ENCODE measurements around the gene RNH1.

The RNH1 gene

DNA sequence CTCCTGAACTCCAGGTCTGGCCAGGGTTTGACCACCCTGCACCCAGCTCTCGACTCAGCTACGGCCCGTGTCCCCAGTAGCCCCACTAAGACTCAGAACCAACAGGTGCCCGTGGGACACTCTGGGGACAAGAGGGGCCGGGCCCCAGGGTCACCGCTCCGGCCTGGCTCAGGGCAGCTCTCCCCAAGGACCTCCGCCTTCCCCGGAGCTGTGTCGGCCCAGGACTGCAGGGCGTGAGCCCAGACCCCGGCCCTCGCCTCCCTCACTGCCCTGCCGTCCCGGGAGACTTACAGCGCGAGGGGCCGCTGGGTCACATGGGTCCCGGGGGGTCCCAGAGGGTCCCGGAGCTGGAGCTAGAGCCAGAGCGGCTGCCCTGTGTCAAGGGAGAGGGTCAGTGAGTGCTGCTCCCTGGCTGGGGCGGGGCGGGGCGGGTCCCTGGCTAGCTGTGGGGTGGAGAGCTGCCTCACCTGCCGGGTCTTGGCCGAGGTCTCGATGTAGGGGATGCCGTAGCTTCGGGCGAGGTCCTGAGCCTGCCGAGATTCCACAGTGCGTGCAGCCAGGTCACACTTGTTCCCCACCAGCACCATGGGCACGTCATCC lies 26.0 kb upstream of the RNH1 start:
- H3K9me3 Mint-ChIP-seq: no peaks in the 10 kb centered on the region
- peaks cover 12% of the 10 kb centered on the region for H3K4me1 Mint-ChIP-seq
- H3K27ac Mint-ChIP-seq: no peak overlapping the region
- H3K4me3 Mint-ChIP-seq: no peak overlapping the region
- DNase-seq (ENCODE audit: low spot score in 2 of 2) (no peak), ATAC-seq (ENCODE audit: low read depth) (no peak)
- no peaks in the 10 kb centered on the region for H3K27me3 Mint-ChIP-seq
- H3K36me3 Mint-ChIP-seq: peaks cover 4% of the 10 kb centered on the region

DNA sequence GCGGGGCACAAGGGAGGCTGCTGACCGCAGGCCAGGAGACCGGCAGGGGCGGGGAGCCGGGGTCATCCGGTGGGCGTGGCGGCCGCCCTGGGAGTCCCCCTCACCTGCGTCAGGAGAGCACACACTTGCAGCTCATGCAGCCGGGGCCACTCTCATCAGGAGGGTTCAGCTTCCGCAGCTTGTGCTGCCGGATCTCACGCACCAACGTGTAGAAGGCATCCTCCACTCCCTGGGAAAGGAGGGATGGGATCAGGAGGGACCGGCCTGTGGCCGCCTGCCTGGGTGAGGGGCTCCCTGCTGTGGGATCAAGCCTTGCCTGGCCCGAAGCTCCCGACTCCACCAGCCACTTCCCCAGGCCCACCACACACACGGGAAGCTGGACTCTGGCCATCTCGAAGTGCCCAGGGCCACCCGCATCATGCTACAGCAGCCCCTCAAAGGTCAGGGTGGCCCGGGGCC lies 25.5 kb upstream of the RNH1 start:
- Mint-ChIP-seq H3K9me3 (no peaks in the 10 kb centered on the region), H3K27me3 (no peaks in the 10 kb centered on the region), H3K36me3 (peaks cover 4% of the 10 kb centered on the region), H3K4me1 (peaks cover 8% of the 10 kb centered on the region), H3K4me3 (no peak overlapping the region), H3K27ac (no peak overlapping the region)
- DNase-seq (ENCODE audit: low spot score in 2 of 2) (no peak), ATAC-seq (ENCODE audit: low read depth) (no peak)

DNA sequence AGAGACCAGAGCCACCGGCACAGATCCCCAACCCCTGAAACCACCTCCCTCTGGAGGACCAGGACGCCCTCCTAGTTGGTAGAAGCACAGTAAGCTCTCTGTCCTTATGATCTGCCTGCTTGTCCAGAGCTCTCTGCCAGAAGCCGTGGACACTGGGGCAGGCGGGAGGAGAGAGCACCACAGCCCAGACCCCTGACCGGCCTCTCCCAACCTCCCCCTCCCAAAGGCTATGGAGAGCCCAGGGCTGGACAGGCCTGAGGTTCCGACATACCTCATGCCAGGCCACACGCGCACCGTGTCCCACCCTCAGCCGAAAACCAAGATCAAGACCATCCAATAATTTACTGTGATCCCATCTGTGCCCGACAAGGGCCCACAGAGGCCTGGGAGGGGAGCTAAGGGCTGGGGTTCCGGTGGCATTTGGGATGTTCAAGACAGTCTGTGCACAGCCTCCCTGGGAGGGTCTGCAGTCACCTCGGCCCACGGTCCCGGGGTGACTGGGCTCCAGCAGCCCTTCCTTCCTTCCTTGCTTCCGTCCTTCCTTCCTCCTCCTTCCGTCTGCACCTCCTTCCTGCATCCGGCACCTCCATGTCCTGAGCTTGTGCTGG lies 25.0 kb upstream of the RNH1 start:
- no peak overlapping the region for H3K4me3 Mint-ChIP-seq
- H3K36me3 Mint-ChIP-seq: peaks cover 4% of the 10 kb centered on the region
- no peaks in the 10 kb centered on the region for H3K27me3 Mint-ChIP-seq
- H3K9me3 Mint-ChIP-seq: no peaks in the 10 kb centered on the region
- DNase-seq (ENCODE audit: low spot score in 2 of 2) (no peak), ATAC-seq (ENCODE audit: low read depth) (no peak)
- no peak overlapping the region for H3K27ac Mint-ChIP-seq
- peaks cover 6% of the 10 kb centered on the region for H3K4me1 Mint-ChIP-seq

GRCh38 chr11:530960-531831 lies 24.2 kb upstream of the RNH1 start:
- H3K4me1 Mint-ChIP-seq: peaks cover 6% of the 10 kb centered on the region
- H3K27ac Mint-ChIP-seq: no peak overlapping the region
- no peak overlapping the region for H3K4me3 Mint-ChIP-seq
- DNase-seq (ENCODE audit: low spot score in 2 of 2) (no peak), ATAC-seq (ENCODE audit: low read depth) (no peak)
- H3K36me3 Mint-ChIP-seq: peaks cover 4% of the 10 kb centered on the region
- no peaks in the 10 kb centered on the region for H3K9me3 Mint-ChIP-seq
- no peaks in the 10 kb centered on the region for H3K27me3 Mint-ChIP-seq

- Mint-ChIP-seq H3K36me3 (peaks cover 4% of the 10 kb centered on the region), H3K27me3 (no peaks in the 10 kb centered on the region), H3K27ac (no peak overlapping the region), H3K9me3 (no peaks in the 10 kb centered on the region), H3K4me3 (no peak overlapping the region), H3K4me1 (peaks cover 4% of the 10 kb centered on the region)
- ATAC-seq (ENCODE audit: low read depth): no peak
- DNase-seq (ENCODE audit: low spot score in 2 of 2): no peak
Observed at GRCh38 chr11:529728-530411, 22.8 kb upstream of the RNH1 start.

DNA sequence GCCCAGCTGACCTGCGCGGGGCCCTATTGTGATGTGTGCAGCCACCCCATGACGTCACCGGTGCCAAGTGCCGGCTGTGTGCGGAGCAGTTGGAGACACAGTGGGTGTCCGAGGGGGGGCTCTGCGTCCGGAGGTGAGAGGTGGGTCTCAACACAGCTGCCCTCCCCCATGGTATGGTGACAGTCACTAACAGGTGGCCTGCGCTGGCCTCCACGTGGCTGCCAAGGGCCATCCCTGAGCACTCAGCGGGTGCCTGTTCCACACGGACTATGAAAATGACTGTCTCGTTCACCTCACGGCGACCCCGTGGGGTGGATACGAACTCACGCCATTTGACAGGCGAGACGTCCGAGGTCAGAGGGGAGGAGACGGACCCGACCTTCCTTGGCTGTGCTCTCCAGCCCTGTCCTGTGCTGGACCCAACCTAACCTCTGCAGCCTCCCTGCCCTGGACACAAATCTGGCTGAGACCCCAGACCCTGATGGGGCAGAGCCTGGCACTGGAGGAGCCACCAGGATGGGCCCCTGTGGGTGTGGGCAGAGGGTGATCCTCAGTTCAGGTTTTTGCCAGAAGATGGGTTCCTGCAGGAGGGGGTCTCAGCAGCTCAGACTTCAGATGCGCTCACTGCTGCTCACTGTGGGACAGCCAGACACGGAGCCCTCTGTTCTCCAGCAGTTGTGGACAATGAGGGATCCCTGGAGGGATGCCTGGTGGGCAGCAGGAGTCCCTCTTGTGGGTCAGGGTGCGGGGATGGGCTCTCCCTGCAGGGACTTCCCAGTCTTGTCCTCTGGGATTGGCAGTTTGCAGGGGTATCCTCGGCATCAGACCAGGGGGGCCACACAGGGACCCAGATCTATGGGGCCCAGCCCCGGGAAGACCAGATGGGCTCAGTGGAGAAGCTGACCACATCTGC lies 22.0 kb upstream of the RNH1 start:
- Mint-ChIP-seq H3K4me3 (no peak overlapping the region), H3K9me3 (no peaks in the 10 kb centered on the region), H3K27me3 (no peaks in the 10 kb centered on the region), H3K4me1 (no peaks in the 10 kb centered on the region), H3K27ac (no peak overlapping the region), H3K36me3 (peaks cover 4% of the 10 kb centered on the region)
- ATAC-seq (ENCODE audit: low read depth): no peak
- no peak for DNase-seq (ENCODE audit: low spot score in 2 of 2)

DNA sequence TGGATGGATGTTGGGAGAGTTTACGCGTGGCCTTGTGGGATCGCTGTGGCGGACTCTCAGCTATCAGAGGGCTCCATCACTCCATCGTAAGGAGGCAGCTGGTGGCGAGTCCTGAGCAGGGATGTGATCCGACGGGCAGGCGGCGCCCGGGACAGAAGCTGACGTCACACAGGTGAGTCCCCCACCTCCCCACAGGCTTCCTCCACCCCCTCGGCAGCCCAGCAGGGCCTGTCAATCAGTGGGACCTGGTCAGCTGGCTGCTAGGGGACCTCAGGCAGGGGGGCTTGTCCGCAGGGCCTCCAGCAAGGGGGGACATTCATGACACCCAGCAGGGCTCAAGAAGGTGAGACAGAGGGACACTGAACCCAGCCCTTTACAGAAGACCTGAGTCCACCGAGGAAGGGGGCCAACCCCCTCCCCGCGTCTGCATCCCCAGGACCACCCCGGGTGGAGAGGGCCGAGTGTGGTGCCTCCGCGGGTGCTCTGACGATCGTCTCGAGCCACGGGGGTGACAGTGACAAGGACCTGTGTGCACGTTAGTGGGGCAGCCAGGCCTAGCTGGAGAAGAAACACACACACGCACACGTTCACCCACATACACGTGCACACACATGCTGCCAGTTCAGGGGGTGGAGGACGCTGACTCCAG lies 21.2 kb upstream of the RNH1 start:
- H3K27me3 Mint-ChIP-seq: no peaks in the 10 kb centered on the region
- H3K9me3 Mint-ChIP-seq: no peaks in the 10 kb centered on the region
- H3K36me3 Mint-ChIP-seq: peaks cover 4% of the 10 kb centered on the region
- ATAC-seq (ENCODE audit: low read depth): no peak
- no peaks in the 10 kb centered on the region for H3K4me1 Mint-ChIP-seq
- no peak overlapping the region for H3K4me3 Mint-ChIP-seq
- H3K27ac Mint-ChIP-seq: no peak overlapping the region
- no peak for DNase-seq (ENCODE audit: low spot score in 2 of 2)

- H3K4me1 Mint-ChIP-seq: no peaks in the 10 kb centered on the region
- ATAC-seq (ENCODE audit: low read depth): no peak
- H3K36me3 Mint-ChIP-seq: no peaks in the 10 kb centered on the region
- no peak overlapping the region for H3K4me3 Mint-ChIP-seq
- no peaks in the 10 kb centered on the region for H3K9me3 Mint-ChIP-seq
- H3K27ac Mint-ChIP-seq: no peak overlapping the region
- no peaks in the 10 kb centered on the region for H3K27me3 Mint-ChIP-seq
- DNase-seq (ENCODE audit: low spot score in 2 of 2): no peak
Observed at GRCh38 chr11:526192-526591, 19.1 kb upstream of the RNH1 start.

DNA sequence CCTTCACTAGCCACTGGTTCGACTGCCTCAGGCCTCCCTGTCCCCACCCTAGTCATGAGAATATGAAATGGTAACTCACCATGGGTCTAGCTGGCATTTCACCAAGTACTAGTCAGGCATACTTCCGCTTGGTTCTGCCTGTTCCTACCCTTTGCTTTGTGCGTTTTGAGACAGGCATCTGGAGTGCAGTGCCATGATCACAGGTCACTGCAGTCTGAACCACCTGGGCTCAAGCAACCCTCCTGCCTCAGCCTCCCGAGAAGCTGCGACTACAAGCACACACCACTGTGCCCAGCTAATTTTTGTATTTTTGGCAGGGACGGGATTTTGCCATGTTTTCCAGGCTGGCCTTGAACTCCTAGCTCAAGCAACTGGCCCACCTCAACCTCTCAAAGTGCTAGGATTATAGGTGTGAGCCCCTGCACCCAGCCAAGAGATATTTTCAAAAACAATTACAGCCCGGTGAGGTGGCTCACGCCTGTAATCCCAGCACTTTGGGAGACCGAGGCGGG lies 14.2 kb upstream of the RNH1 start:
- Mint-ChIP-seq H3K9me3 (peaks cover 2% of the 10 kb centered on the region), H3K36me3 (no peaks in the 10 kb centered on the region), H3K4me3 (no peak overlapping the region), H3K27ac (no peak overlapping the region), H3K4me1 (peaks cover 2% of the 10 kb centered on the region), H3K27me3 (no peaks in the 10 kb centered on the region)
- ATAC-seq (ENCODE audit: low read depth) (no peak), DNase-seq (ENCODE audit: low spot score in 2 of 2) (no peak)

- H3K27me3 Mint-ChIP-seq: no peaks in the 10 kb centered on the region
- ATAC-seq (ENCODE audit: low read depth) (no peak), DNase-seq (ENCODE audit: low spot score in 2 of 2) (no peak)
- H3K36me3 Mint-ChIP-seq: no peaks in the 10 kb centered on the region
- no peak overlapping the region for H3K27ac Mint-ChIP-seq
- peaks cover 2% of the 10 kb centered on the region for H3K4me1 Mint-ChIP-seq
- H3K9me3 Mint-ChIP-seq: peaks cover 2% of the 10 kb centered on the region
- no peak overlapping the region for H3K4me3 Mint-ChIP-seq
Observed at GRCh38 chr11:520428-521176, 13.6 kb upstream of the RNH1 start.

DNA sequence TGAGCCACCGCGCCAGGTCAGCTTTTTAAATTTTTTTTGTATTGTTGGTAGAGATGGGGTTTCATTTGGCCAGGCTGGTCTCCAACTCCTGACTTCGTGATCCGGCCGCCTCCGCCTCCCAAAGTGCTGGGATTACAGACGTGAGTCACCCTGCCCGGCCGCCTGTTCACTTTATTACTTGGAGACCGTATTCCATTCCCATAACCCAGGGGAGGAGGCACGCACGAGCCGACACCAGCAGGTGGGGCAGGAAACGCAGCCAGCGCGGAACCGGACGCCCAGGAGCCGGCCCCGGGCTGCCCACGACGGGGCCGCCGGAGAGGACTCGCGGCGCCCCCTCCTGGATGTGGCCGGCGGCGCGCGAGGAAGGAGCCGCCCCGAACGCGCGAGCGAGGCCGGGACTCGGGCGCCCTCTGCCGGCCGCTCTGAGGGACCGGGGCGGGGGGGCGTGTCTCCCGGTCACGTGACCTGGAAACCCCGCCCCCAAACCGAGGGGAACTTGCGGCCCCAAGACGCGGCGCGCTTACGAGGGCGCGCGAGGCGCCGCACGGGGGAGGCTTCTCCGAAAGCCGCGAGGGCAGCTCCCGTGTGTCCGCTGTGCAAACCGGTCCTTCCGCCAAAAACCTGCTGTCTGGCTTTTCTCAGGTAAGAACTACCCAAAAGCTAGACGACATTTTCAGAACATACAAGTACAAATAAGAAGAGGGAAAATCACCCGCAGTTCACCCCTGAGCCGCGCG lies 11.6 kb upstream of the RNH1 start:
- DNase-seq (ENCODE audit: low spot score in 2 of 2) (peak; percentile 87), ATAC-seq (ENCODE audit: low read depth) (peak; percentile 87)

More for the DNA sequence above, 11.6 kb upstream of the RNH1 start:
- H3K4me1 Mint-ChIP-seq: peaks cover 2% of the 10 kb centered on the region
- peaks cover 2% of the 10 kb centered on the region for H3K9me3 Mint-ChIP-seq
- peak overlapping the region; percentile 80 for H3K4me3 Mint-ChIP-seq
- H3K27ac Mint-ChIP-seq: no peak overlapping the region
- no peaks in the 10 kb centered on the region for H3K36me3 Mint-ChIP-seq
- H3K27me3 Mint-ChIP-seq: no peaks in the 10 kb centered on the region
